Measurements from ENCODE around the gene CACNA1D. TPM values are rescaled to one million over a fixed set of nuclear protein-coding genes. Genes with fewer than 3 reads are reported as not detected.

Gene CACNA1D
- total RNA-seq, 1 donor from 2014 or later: 6.3 TPM

GRCh38 chr3:53599771-53600170 is 105.4 kb downstream of the CACNA1D start:
- H3K36me3 Mint-ChIP-seq (ENCODE audit: insufficient read depth): no peaks in the 10 kb centered on the region
- DNase-seq (ENCODE audit: low spot score, unreplicated experiment): no peak

GRCh38 chr3:53602866-53603265 is 108.5 kb downstream of the CACNA1D start:
- H3K4me1 Mint-ChIP-seq (ENCODE audit: low read depth): no peaks in the 10 kb centered on the region
- H3K27me3 Mint-ChIP-seq: no peaks in the 10 kb centered on the region
- DNase-seq (ENCODE audit: low spot score, unreplicated experiment): no peak
- no peak overlapping the region for H3K27ac Mint-ChIP-seq
- peaks cover 6% of the 10 kb centered on the region for H3K9me3 Mint-ChIP-seq (ENCODE audit: low read depth)
- no peak for TF ChIP-seq CTCF (IDR thresholded peaks at IDR 0.05; ENCODE audit: unreplicated experiment)
- no peaks in the 10 kb centered on the region for H3K36me3 Mint-ChIP-seq (ENCODE audit: insufficient read depth)
- no peak overlapping the region for H3K4me3 Mint-ChIP-seq (ENCODE audit: low read depth)

More at GRCh38 chr3:53599771-53600170, 105.4 kb downstream of the CACNA1D start:
- TF ChIP-seq CTCF (IDR thresholded peaks at IDR 0.05; ENCODE audit: unreplicated experiment): no peak
- Mint-ChIP-seq H3K4me3 (ENCODE audit: low read depth) (no peak overlapping the region), H3K4me1 (ENCODE audit: low read depth) (no peaks in the 10 kb centered on the region), H3K9me3 (ENCODE audit: low read depth) (no peaks in the 10 kb centered on the region), H3K27me3 (no peaks in the 10 kb centered on the region), H3K27ac (no peak overlapping the region)

- no peaks in the 10 kb centered on the region for H3K4me1 Mint-ChIP-seq (ENCODE audit: low read depth)
- no peak for TF ChIP-seq CTCF (IDR thresholded peaks at IDR 0.05; ENCODE audit: unreplicated experiment)
- H3K27ac Mint-ChIP-seq: no peak overlapping the region
- no peak for DNase-seq (ENCODE audit: low spot score, unreplicated experiment)
- no peaks in the 10 kb centered on the region for H3K36me3 Mint-ChIP-seq (ENCODE audit: insufficient read depth)
- no peak overlapping the region for H3K4me3 Mint-ChIP-seq (ENCODE audit: low read depth)
- H3K27me3 Mint-ChIP-seq: no peaks in the 10 kb centered on the region
- H3K9me3 Mint-ChIP-seq (ENCODE audit: low read depth): peaks cover 10% of the 10 kb centered on the region
Observed at GRCh38 chr3:53604232-53604631, 109.8 kb downstream of the CACNA1D start.

- H3K36me3 Mint-ChIP-seq (ENCODE audit: insufficient read depth): no peaks in the 10 kb centered on the region
- H3K27ac Mint-ChIP-seq: no peak overlapping the region
- H3K4me3 Mint-ChIP-seq (ENCODE audit: low read depth): no peak overlapping the region
- no peaks in the 10 kb centered on the region for H3K4me1 Mint-ChIP-seq (ENCODE audit: low read depth)
- TF ChIP-seq CTCF (IDR thresholded peaks at IDR 0.05; ENCODE audit: unreplicated experiment): no peak
- peaks cover 13% of the 10 kb centered on the region for H3K9me3 Mint-ChIP-seq (ENCODE audit: low read depth)
- H3K27me3 Mint-ChIP-seq: no peaks in the 10 kb centered on the region
- DNase-seq (ENCODE audit: low spot score, unreplicated experiment): no peak
Observed at GRCh38 chr3:53606793-53607192, 112.4 kb downstream of the CACNA1D start.

GRCh38 chr3:53612508-53612907 is 118.1 kb downstream of the CACNA1D start:
- DNase-seq (ENCODE audit: low spot score, unreplicated experiment): no peak
- Mint-ChIP-seq H3K27ac (no peak overlapping the region), H3K27me3 (peaks cover 9% of the 10 kb centered on the region), H3K9me3 (ENCODE audit: low read depth) (peaks cover 6% of the 10 kb centered on the region), H3K4me1 (ENCODE audit: low read depth) (no peaks in the 10 kb centered on the region), H3K4me3 (ENCODE audit: low read depth) (no peak overlapping the region), H3K36me3 (ENCODE audit: insufficient read depth) (no peaks in the 10 kb centered on the region)
- no peak for TF ChIP-seq CTCF (IDR thresholded peaks at IDR 0.05; ENCODE audit: unreplicated experiment)

Measured in progenitor cell of endocrine pancreas (in vitro differentiated cells).